Measurements from ENCODE around the gene IQUB.

- no peak for TF ChIP-seq POLR2A (IDR thresholded peaks at IDR 0.05)
- TF ChIP-seq, protein P1, sequence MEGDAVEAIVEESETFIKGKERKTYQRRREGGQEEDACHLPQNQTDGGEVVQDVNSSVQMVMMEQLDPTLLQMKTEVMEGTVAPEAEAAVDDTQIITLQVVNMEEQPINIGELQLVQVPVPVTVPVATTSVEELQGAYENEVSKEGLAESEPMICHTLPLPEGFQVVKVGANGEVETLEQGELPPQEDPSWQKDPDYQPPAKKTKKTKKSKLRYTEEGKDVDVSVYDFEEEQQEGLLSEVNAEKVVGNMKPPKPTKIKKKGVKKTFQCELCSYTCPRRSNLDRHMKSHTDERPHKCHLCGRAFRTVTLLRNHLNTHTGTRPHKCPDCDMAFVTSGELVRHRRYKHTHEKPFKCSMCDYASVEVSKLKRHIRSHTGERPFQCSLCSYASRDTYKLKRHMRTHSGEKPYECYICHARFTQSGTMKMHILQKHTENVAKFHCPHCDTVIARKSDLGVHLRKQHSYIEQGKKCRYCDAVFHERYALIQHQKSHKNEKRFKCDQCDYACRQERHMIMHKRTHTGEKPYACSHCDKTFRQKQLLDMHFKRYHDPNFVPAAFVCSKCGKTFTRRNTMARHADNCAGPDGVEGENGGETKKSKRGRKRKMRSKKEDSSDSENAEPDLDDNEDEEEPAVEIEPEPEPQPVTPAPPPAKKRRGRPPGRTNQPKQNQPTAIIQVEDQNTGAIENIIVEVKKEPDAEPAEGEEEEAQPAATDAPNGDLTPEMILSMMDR (IDR thresholded peaks at IDR 0.05 in 8 of 11, conservative IDR thresholded peaks at IDR 0.05 in 3 of 11) = no peak
- no peak for TF ChIP-seq POLR2AphosphoS5 (IDR thresholded peaks at IDR 0.05)
Observed at GRCh38 chr7:123581162-123581459, 46.7 kb upstream of the IQUB start.

Measured in spleen (tissue), 7 donors.